ENCODE measurements around the gene ICAM3. TPM values are rescaled to one million over a fixed set of nuclear protein-coding genes. Genes with fewer than 3 reads are reported as not detected.

ICAM3 gene
- total and polyA plus RNA-seq, 12 donors = 3.7 to 17.7 (median 8.0) TPM

- no peak overlapping the region for H3K27ac ChIP-seq
- WGBS, 4 donors = 83 to 89% (median 88%) methylated on average over 8 of the region's 8 CpGs
- peaks cover 0 to 93% of the 10 kb centered on the region in 2 donors for H3K36me3 ChIP-seq (replicated peaks in 1 of 2)
- no peaks in the 10 kb centered on the region for H3K9me3 ChIP-seq (replicated peaks in 1 of 3)
- no peak overlapping the region for H3K4me3 ChIP-seq
- DNase-seq = no peak
- intact Hi-C loops (cut with DNase I) = no loop called here
- TF ChIP-seq POLR2A (IDR thresholded peaks at IDR 0.05) (no peak), CTCF (IDR thresholded peaks at IDR 0.05) (no peak)
- H3K4me1 ChIP-seq (replicated peaks in 1 of 2) = no peaks in the 10 kb centered on the region
- H3K27me3 ChIP-seq = no peaks in the 10 kb centered on the region
Measured at GRCh38 chr19:10325732-10326131, 13.7 kb downstream of the ICAM3 start.

- H3K4me3 ChIP-seq = no peak overlapping the region
- H3K4me1 ChIP-seq (replicated peaks in 1 of 2) = no peaks in the 10 kb centered on the region
- no peak for DNase-seq
- H3K27ac ChIP-seq = no peak overlapping the region
- TF ChIP-seq POLR2A (IDR thresholded peaks at IDR 0.05) (no peak), CTCF (IDR thresholded peaks at IDR 0.05) (no peak)
- H3K9me3 ChIP-seq (replicated peaks in 1 of 3) = no peaks in the 10 kb centered on the region
- H3K36me3 ChIP-seq (replicated peaks in 1 of 2) = peaks cover 0 to 92% of the 10 kb centered on the region in 2 donors
- 95 to 96% (median 96%) methylated on average over 9 to 19 of the region's 19 CpGs for WGBS, 4 donors
- intact Hi-C loops (cut with DNase I) = no loop called here
- no peaks in the 10 kb centered on the region for H3K27me3 ChIP-seq
Measured at GRCh38 chr19:10321874-10322835, 17.3 kb downstream of the ICAM3 start.

GRCh38 chr19:10321417-10321797, 18.0 kb downstream of the ICAM3 start:
- TF ChIP-seq POLR2A (IDR thresholded peaks at IDR 0.05) = no peak
- TF ChIP-seq CTCF (IDR thresholded peaks at IDR 0.05) = no peak
- Histone ChIP-seq H3K4me1 (replicated peaks in 1 of 2) (no peaks in the 10 kb centered on the region), H3K27ac (no peak overlapping the region), H3K4me3 (no peak overlapping the region), H3K9me3 (replicated peaks in 1 of 3) (no peaks in the 10 kb centered on the region), H3K36me3 (replicated peaks in 1 of 2) (peaks cover 0 to 94% of the 10 kb centered on the region in 2 donors), H3K27me3 (no peaks in the 10 kb centered on the region)
- intact Hi-C loops (cut with DNase I) = no loop called here
- WGBS, 4 donors = 60 to 91% (median 85%) methylated on average over 1 to 11 of the region's 11 CpGs
- DNase-seq = no peak

- H3K27ac ChIP-seq = no peak overlapping the region
- TF ChIP-seq POLR2A (IDR thresholded peaks at IDR 0.05) = no peak
- no peak for TF ChIP-seq CTCF (IDR thresholded peaks at IDR 0.05)
Measured at GRCh38 chr19:10320602-10321416, 18.6 kb downstream of the ICAM3 start.

More at GRCh38 chr19:10320602-10321416, 18.6 kb downstream of the ICAM3 start:
- Histone ChIP-seq H3K36me3 (replicated peaks in 1 of 2) (peaks cover 0 to 90% of the 10 kb centered on the region in 2 donors), H3K27me3 (no peaks in the 10 kb centered on the region), H3K9me3 (replicated peaks in 1 of 3) (no peaks in the 10 kb centered on the region), H3K4me3 (no peak overlapping the region), H3K4me1 (replicated peaks in 1 of 2) (no peaks in the 10 kb centered on the region)
- DNase-seq = no peak
- intact Hi-C loops (cut with DNase I) = no loop called here
- 83 to 98% (median 94%) methylated on average over 3 to 31 of the region's 32 CpGs for WGBS, 4 donors

Measured in adrenal gland (tissue), 12 donors.